GM19463 (cell line): Measurements from ENCODE around the gene AHCYL2.
"Not testable (repeated sequence)": the region's sequence is repeated elsewhere in the genome, so short reads cannot be mapped to it uniquely, and the experiment has no call there.

Source experiments
- ATAC-seq: cut with Tn5 transposase; IDR thresholded peaks from one replicate; pipeline ENCODE4 v1.9.1; 2021; ENCODE audit warnings: mild to moderate bottlenecking, moderate library complexity; ENCODE audit not compliant: unreplicated experiment

AHCYL2 gene

DNA sequence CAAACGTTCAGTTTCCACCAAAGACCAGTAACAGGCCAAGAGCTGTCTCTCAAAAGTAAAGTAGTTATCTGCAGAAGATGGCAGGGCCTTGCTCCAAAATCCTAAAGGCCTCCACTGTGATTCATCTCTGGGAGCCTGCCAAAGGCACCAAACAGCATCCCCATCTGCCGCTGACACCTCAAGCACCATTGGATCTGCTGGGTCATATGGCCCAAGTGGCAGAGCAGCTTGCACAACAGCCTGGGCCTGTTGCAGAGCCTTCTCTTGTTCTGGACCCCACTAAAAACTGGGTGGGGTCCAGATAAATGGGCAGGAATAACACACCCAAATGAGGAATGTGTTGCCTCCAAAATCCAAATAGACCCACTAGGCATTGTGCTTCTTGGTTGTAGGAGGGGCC, 222.1 kb downstream of the AHCYL2 start:
- ATAC-seq: not testable (repeated sequence)

DNA sequence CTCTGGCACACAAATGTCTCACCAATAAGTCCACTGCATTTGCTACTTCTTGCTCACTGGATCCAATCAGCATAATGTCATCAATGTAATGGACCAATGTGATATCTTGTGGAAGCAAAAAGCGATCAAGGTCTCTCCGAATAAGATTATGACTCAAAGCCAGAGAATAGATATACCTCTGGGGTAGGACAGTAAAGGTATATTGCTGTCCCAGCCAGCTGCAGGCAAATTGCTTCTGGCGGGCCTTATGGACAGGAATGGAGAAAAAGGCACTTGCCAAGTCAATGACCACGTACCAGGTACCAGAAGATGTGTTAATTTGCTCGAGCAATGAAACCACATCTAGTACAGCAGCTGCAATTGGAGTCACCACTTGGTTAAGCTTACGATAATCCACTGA, 222.6 kb downstream of the AHCYL2 start:
- ATAC-seq: not testable (repeated sequence)

DNA sequence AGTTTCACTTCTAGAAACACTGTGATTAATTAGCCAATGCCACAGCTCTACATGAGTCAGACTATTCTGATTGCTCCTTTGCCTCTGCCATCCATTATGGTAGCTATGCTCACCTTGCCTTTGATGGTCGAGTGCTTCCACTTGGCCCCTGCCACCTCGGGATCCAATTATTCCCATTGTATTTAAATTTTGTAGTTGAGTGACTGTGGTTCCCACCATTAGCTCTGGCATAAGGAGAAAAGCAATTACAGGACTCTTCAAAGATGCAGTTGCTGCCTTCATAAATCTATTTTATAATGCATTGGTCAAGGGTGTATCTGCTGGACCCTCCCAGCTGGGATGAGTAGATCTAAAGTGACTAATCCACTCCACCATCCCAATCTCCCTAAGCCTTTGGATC, 223.8 kb downstream of the AHCYL2 start:
- not testable (repeated sequence) for ATAC-seq

DNA sequence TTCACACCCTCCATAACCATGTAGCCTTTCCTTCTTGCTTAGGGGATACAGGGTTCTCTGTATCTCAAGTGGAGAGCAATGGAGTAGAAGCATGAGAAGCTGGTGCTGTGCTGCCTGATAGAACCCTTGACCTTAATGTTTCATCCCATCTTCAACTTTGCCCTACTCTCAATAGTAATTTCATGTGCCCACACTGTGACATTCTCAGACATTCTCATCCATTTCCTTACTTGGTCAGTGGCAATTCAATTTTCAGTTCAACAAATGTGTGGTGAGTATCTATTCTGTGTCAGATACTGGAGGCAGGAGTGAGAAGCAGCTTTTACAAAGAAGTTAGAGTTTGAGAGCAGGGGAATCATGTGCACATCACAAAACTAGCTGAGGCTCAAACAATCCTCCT, 225.5 kb downstream of the AHCYL2 start:
- ATAC-seq: no peak

DNA sequence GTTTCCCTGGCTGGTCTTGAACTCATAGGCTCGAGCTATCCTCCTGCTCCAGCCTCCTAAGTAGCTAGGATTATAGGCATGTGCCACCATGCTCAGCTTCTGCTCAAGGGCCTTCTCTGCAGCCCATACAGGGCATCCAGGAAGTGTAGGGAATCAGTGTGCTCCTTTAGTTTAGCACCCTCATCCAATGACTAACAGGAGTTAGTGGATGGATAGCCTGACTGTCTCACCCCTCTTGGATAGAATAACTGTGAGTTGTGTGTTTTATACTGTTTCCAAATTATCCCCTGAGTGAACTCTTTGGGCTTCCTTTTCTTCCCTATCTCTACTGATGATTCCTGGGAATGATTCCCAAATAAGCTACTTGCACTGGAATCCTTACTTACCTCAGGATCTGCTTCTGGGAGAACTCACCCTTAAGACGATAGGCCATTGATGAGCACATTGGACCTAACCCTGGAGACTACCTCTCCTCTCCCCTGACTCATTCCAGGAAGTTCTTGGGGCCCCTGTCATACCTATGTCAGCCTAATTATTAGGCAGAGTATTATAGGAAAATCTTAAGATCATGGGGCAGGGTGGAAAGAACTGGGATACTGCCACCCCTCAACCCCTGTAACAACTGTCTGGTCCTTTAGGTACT, 227.9 kb downstream of the AHCYL2 start:
- no peak for ATAC-seq

DNA sequence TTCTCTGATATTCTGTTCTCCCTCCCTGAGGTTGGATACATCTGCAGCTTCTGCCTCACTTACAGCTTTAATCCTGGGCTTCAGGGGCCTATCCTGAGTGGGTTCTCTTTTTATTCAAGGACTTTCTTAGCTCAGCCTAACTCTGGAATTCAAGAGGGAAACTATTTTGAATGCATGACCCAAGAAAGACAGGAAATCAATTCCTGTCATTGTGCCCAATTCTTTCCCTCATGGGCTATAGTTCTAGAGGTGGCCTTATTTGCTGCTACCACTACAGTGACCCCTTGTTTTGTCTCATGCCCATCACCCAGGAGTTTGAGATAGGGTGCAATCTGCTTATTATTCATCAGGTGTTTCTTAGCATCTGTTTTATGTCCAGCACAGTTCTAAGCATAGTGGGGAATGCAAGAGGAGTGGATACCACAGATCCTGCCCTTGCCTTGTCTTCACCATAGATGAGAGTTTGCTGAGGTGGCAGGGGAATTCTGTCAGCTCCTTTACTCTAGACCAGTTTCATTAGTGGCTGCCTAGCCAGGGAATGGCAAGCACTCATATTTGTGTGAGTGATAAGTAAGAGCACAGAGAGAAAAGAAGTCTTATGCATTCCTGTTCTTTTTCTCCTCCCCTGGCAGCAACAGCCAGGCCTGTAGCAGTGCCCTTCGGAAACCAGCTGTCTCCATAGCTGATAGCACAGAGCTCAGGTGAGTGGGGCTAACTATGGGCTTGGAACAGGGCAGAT, 228.8 kb downstream of the AHCYL2 start:
- ATAC-seq: no peak

DNA sequence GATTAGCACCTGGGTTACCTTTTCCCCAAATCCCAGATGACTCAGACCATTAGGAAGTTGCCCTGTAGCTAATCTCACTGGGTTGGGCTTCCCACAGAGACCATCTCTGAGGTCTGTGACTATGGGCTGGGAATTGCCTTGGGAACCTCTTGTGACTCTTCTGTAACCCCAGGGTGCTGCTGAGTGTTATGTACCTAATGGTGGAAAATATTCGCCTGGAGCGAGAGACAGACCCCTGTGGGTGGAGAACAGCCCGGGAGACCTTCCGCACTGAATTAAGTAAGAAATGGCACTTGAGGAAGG, 229.4 kb downstream of the AHCYL2 start:
- no peak for ATAC-seq

DNA sequence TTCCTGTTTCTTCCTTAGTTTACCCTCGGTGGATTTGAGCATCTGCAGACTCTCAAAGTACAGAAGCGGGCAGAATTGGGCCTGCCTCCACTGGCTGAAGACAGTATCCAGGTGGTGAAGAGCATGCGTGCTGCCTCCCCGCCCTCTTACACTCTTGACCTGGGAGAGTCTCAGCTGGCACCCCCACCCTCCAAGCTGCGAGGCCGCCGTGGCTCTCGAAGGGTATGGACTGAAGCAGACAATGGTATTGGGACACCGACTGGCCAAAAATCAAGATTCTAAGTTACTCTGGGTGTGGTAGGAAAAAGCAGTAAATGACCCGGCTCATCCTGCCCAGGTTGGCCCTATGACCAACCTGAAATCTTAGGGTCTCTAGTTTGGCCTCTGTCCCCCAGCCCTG, 231.6 kb downstream of the AHCYL2 start:
- no peak for ATAC-seq

DNA sequence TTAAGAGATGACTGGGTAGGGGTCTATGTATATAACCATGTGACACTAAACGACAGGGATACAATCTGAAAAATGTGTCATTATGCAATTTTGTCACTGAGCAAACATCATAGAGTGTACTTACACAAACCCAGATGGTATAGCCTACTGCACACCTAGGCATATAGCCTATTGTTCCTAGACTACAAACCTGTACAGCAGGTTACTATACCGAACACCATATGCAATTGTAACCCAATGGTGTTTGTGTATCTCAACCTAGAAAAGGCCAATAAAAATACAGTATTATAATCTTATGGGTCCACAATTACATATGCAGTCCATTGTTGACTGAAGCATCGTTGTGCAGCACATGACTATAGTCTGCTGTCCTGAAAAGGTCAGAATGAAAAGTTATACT, 232.3 kb downstream of the AHCYL2 start:
- no peak for ATAC-seq

DNA sequence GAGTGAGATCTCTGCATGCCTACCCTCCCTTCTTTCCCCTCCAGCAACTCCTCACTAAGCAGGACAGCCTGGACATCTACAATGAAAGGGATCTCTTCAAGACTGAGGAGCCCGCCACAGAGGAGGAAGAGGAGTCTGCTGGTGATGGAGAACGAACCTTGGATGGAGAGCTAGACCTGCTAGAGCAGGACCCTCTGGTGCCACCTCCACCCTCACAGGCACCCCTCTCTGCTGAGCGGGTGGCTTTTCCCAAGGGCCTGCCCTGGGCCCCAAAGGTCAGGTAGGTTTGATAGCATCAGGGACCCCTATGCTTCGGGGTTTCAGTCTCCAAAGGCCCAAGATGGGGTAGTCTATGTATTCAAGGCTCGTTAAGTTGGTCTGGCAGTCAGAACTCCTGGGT, 233.3 kb downstream of the AHCYL2 start:
- ATAC-seq: no peak

DNA sequence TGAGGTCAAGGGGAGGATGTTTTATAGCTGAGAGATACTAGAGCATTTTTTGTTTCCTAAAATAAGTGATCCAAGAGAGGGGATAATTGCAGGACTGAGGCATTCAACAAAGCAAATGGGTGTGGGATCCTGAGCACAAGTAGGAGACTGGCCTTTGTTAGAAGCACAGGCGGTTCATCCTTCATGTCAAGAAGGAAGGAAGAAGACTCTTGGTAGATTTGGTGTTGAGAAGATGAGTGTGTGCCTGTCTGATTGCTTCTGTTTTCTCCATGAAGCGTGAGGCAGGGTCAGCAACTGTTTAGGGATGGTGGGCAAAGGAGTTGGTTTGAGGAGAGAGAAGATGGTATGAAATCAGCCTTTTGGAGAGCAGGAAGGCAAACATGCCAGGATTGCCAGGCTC, 237.0 kb downstream of the AHCYL2 start:
- ATAC-seq: no peak

DNA sequence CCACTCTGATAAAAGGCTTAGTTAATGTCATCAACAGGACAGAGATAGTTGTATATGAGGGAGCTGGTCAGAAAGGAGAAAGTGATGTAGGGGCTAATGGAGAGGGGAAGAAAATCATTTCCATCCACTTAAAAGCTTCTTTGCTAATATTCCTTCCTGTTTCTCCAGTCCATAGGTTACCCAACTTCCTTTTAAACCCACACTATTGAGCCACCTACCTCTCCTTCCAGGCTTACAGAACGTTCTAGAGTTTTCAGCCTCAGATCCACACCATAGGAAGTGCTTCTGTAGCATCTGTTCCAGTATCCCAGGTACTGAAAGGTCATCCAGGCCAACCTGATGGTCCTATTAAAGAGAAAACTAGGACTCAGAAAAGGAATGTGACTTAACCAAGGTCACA, 237.6 kb downstream of the AHCYL2 start:
- ATAC-seq: no peak

DNA sequence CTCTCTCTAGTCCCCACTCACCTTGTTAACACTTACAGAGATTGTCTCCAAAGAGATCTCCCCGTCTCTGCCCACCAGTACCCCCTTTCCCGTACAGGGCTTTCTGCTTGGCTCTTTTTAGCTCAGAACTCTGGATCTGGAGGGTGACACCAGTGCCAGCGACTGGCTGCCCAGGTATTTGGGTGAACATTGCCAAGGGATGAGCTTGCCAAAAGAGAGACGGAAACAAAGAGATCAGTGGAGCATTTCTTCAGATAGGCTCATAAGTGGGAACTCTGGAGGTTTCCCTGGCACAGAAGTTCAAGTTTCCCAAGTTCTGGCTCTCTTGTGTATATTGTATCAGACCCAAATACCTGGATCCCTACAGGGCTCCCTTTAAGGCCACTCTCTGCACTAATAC, 239.4 kb downstream of the AHCYL2 start:
- ATAC-seq: no peak

DNA sequence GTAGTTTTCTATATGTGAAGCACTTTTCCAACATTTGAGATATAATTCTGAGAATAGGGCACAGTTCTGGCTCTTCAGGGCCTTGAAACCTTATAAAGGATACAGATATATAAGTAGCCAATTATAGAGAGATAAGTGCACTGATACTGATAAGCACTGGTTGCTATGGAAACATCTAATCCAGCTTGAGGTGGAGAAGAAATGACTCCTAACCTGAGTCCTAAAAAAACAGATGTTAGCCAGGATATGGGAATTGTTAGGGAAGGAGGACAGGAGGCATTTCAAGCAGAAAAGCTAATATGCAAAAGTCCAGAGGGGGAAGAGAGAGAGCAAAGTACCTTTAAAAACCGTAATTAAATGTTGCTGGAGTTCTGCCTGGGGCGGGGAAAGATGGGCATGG, 240.2 kb downstream of the AHCYL2 start:
- no peak for ATAC-seq

DNA sequence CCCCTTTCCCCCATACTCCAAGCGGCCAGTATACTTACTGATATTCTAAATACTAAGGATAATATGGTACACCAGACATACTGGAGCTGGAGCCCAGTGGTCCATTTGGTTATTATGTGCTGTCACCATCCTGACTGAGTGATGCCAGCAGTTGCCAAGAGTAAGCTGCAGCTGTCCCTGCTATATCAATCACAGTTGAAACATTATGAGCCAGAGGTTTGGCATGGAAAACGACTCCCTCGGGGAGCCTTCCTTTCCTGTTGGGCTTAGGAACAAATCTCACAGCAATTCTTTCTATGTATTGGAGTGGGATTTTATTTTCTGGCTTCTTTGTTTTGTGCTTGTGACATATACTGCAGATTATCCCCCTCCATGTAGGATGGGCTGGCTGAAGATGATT, 242.0 kb downstream of the AHCYL2 start:
- ATAC-seq: no peak

DNA sequence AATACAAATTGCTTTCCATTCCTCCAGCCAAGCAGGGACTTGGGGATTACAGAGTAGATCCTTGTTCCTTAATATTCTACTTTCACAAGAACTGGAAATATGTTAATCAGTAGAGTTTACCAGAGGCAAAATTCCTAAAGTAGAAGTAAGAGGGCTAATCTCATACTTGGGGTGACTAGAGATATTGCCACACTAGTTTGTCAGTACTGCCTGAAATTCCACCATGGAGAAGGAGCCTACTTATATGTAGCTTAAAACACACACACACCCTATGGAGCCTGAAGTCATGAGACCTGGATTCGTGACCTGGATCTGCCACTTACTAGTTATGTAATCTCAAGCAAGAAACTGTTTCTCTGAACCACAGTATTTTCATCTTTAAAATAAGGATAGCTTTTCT, 243.3 kb downstream of the AHCYL2 start:
- ATAC-seq: no peak

DNA sequence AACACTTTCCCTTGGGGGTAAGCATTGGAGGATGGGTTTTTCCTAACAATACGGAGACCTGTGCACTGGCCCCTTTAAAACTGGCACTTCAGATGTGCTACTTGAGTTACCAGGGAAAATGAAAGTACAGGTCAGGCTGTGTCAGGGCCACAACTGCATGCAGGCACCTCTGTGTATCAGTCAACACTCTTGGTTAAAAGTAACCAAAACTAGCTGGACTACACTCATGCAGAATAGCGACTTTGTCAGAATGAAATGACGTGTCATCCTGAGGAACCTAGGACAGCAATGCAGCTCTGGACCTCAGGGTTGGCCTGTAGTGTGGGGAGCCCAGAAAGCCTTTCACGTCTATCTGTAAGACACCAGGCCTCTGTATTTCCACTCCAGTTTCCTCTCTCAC, 243.7 kb downstream of the AHCYL2 start:
- no peak for ATAC-seq

DNA sequence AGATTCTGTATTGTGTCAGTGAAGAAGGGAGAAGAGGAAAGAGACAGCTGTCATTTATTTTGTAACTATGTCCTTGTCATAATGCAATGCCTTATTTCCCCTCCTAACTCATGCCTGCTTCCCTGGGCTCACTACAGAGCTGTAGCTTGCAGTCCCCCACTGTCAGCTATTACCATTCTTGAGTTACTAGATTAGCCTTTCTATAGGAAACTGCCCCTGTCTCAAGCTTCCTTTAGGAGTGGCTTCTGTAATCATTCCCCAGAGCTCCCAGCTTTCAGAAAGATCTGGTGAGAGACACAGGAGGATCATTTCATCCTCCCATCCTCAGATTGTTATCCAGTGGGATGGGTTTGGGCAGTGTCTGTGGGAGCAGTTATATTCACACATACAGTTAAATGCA, 245.1 kb downstream of the AHCYL2 start:
- no peak for ATAC-seq

DNA sequence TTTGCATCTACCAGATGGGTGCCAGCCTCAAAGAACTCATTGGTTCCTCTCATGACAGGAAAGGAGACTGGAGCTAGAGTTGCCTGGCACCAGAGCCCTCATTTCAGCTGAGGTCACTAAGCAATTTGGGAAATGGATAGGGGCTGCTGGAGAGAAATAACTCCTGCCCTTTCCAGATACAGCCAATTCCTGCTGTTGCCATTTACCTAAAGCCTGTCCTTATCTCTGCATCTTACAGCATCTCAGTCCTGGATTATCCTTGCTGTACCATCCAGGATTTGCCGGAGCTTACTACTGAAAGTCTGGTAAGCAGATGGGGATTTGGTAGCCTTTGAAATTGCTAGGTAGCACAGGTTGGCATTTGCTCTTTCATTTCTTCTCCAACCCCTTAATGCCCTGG, 245.6 kb downstream of the AHCYL2 start:
- no peak for ATAC-seq

DNA sequence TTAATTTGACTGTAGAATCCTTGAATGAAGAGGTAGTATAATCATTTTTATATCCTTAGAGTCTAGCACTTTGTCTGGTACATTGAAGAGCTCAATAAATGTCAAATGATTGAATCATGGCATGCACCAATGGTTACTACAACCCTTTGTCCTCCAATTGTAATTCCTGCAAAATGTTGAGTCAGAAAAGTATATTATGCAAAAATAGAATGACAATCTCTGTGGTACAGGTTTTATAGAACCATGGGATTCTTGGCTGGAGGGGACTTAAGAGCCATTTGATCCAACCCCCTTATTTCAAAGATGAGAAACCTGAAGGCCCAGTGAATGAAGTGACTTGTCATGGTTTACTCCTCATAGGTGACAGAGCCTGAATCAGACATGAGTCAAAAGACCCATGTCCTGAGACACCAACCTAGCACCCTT, 246.6 kb downstream of the AHCYL2 start:
- no peak for ATAC-seq

DNA sequence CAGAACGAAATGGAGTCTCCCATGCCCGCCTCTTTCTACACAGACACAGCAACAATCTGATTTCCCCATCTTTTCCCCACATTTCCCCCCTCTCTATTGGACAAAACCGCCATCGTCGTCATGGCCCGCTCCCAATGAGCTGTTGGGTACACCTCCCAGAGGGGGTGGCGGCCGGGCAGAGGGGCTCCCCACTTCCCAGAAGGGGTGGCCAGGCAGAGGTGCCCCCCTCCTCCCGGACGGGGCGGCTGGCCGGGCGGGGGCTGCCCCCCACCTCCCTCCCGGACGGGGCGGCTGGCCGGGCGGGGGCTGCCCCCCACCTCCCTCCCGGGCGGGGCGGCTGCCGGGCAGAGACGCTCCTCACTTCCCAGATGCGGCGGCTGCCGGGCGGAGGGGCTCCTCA, 251.1 kb downstream of the AHCYL2 start:
- ATAC-seq: not testable (repeated sequence)

DNA sequence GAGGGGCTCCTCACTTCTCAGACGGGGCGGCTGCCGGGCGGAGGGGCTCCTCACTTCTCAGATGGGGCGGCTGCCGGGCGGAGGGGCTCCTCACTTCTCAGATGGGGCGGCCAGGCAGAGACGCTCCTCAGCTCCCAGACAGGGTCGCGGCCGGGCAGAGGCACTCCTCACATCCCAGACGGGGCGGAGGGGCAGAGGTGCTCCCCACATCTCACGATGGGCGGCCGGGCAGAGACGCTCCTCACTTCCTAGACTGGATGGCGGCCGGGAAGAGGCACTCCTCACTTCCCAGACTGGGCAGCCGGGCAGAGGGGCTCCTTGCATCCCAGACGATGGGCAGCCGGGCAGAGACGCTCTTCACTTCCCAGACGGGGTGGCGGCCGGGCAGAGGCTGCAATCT, 251.6 kb downstream of the AHCYL2 start:
- not testable (repeated sequence) for ATAC-seq
